ENCODE data around the gene SEMA3B. TPM values are rescaled to one million over a fixed set of nuclear protein-coding genes. Genes with fewer than 3 reads are reported as not detected.
"Not testable (repeated sequence)": the region's sequence is repeated elsewhere in the genome, so short reads cannot be mapped to it uniquely, and the experiment has no call there.

Gene SEMA3B
- total and polyA plus RNA-seq, 8 donors, result 27.5 to 223 (median 43.4) TPM

DNA sequence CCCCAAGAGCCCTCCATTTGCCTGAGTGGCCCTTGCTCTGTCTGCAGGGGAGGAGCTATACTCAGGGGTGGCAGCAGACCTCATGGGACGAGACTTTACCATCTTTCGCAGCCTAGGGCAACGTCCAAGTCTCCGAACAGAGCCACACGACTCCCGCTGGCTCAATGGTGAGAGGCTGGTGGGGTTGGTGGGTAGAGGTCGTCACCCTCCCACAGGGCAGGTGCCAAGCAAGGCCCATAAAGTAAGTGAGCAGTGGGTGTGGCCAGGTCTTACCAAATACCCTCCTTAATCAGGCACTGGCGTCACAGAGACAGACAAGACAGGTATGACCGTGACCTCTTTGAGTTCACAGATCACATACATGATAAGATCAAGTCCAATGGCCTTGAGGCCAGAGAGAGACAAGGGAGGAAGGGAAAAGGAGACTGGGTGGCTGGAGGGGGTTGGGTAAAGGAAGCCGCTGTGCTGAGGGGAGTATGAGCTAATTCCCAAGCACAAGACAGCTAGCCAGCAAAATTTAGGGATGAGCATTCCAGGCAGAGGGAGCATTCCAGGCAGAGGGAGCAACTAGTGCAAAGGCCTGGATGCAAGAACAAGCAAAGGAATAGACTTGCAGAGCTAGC lies 2.5 kb downstream of the SEMA3B start:
- FAIRE-seq, result no peak
- Histone ChIP-seq H3K4me3 (no peak overlapping the region), H3K27me3 (no peaks in the 10 kb centered on the region), H3K36me3 (peaks cover 0 to 12% (median 4%) of the 10 kb centered on the region in 3 donors), H3K9me3 (no peaks in the 10 kb centered on the region), H3K4me1 (peaks cover 20 to 31% (median 29%) of the 10 kb centered on the region in 3 donors), H3K27ac (peak overlapping the region; percentile 87 to 94 (median 90))
- WGBS, 2 donors, result 37 to 39% methylated on average over 10 of the region's 10 CpGs
- intact Hi-C loops (cut with DNase I), result loop anchor here in 2 of 3 donors (5.0 kb wide), 2 partner anchors 44 to 79 kb away; partner anchors contain the start of gene GNAT1 (in 1 of the 2)
- ATAC-seq, result no peak
- peak in 1 of 6 donors; percentile 33 for DNase-seq
- no peak for TF ChIP-seq CTCF (IDR thresholded peaks at IDR 0.05)

- intact Hi-C loops (cut with DNase I), result loop anchor here in 2 of 3 donors (5.0 kb wide), 2 partner anchors 45 to 80 kb away; partner anchors contain the start of gene GNAT1 (in 1 of the 2)
- not testable (repeated sequence) for H3K4me3 ChIP-seq
- WGBS, 2 donors, result 60 to 62% methylated on average over 10 of the region's 10 CpGs
Observed at GRCh38 chr3:50272538-50272910, 3.6 kb downstream of the SEMA3B start.

GRCh38 chr3:50272911-50273688 lies 4.2 kb downstream of the SEMA3B start:
- intact Hi-C loops (cut with DNase I), result loop anchor here in 2 of 3 donors (5.0 kb wide), 2 partner anchors 46 to 81 kb away; partner anchors contain the start of gene GNAT1 (in 1 of the 2)
- Histone ChIP-seq H3K4me1 (peaks cover 9 to 19% (median 18%) of the 10 kb centered on the region in 3 donors), H3K9me3 (no peaks in the 10 kb centered on the region), H3K27ac (peak overlapping the region in 3 of 4 donors; percentile 2 to 93 (median 11)), H3K27me3 (no peaks in the 10 kb centered on the region), H3K4me3 (peak overlapping the region in 1 of 4 donors; percentile 26), H3K36me3 (peaks cover 0 to 18% (median 5%) of the 10 kb centered on the region in 3 donors)
- TF ChIP-seq CTCF (IDR thresholded peaks at IDR 0.05), result peak; percentile 96 to 98 (median 96)
- 16 to 19% methylated on average over 60 to 61 of the region's 61 CpGs for WGBS, 2 donors
- peak; percentile 53 to 78 (median 69) for ATAC-seq
- no peak for FAIRE-seq
- DNase-seq, result peak; percentile 79 to 99 (median 92)

More at GRCh38 chr3:50272538-50272910, 3.6 kb downstream of the SEMA3B start:
- H3K36me3 ChIP-seq, result peaks cover 0 to 18% (median 5%) of the 10 kb centered on the region in 3 donors
- peaks cover 15 to 24% (median 24%) of the 10 kb centered on the region in 3 donors for H3K4me1 ChIP-seq
- not testable (repeated sequence) for ATAC-seq, H3K27me3 ChIP-seq, H3K9me3 ChIP-seq, DNase-seq, FAIRE-seq
- H3K27ac ChIP-seq, result peak overlapping the region in 3 of 4 donors; percentile 2 to 93 (median 11)

DNA sequence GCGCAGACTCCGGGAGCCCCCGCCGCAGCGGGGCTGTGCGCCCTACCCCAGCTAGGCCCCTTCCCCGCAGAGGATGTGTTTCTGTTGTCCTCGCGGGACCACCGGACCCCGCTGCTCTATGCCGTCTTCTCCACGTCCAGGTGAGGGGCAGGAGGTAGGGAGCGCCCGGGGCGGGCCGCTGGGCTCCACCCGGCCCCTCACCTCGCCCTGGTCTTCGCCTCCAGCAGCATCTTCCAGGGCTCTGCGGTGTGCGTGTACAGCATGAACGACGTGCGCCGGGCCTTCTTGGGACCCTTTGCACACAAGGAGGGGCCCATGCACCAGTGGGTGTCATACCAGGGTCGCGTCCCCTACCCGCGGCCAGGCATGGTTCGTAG lies 4.7 kb downstream of the SEMA3B start:
- no peaks in the 10 kb centered on the region for H3K9me3 ChIP-seq
- no peak overlapping the region for H3K4me3 ChIP-seq
- no peak for ATAC-seq
- peak in 1 of 6 donors; percentile 36 for DNase-seq
- TF ChIP-seq CTCF (IDR thresholded peaks at IDR 0.05), result no peak
- no peak for FAIRE-seq
- H3K36me3 ChIP-seq, result peaks cover 0 to 18% (median 5%) of the 10 kb centered on the region in 3 donors
- 71 to 75% methylated on average over 27 to 31 of the region's 31 CpGs for WGBS, 2 donors
- H3K4me1 ChIP-seq, result peaks cover 4 to 14% (median 14%) of the 10 kb centered on the region in 3 donors
- no peak overlapping the region for H3K27ac ChIP-seq
- no peaks in the 10 kb centered on the region for H3K27me3 ChIP-seq
- intact Hi-C loops (cut with DNase I), result loop anchor here in 2 of 3 donors (5.0 kb wide), 2 partner anchors 46 to 81 kb away; partner anchors contain the start of gene GNAT1 (in 1 of the 2)

All from pancreas (tissue), 10 donors.